HG02885 (cell line): Measurements from ENCODE around the gene MB21D2.
"Not testable (repeated sequence)": the region's sequence is repeated elsewhere in the genome, so short reads cannot be mapped to it uniquely, and the experiment has no call there.

ENCODE experiments used
- ATAC-seq: cut with Tn5 transposase; IDR thresholded peaks from one replicate; pipeline ENCODE4 v1.9.1; 2021; ENCODE audit warnings: mild to moderate bottlenecking; ENCODE audit not compliant: unreplicated experiment, poor library complexity

The MB21D2 gene

DNA sequence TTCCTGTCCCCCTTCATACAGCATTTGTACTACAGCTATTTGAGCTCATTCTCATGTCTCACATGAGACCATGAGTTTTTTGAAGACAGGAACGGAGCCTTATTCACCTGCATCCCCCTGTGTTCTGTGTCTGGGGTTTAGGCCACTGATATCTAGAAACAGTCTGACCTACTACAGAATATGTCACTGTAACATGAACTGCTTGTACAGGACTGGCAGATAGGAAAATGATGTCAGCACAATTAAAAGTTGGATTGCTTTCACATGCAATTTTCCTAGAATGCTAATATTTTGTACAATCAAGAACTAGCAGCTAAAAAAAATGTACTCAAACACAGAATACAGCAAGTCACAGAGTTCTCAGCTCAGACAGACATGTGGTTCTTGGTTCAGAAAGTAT is 99.5 kb downstream of the MB21D2 start:
- ATAC-seq = no peak

GRCh38 chr3:192817506-192817905 is 100.2 kb downstream of the MB21D2 start:
- ATAC-seq = peak; percentile 16

DNA sequence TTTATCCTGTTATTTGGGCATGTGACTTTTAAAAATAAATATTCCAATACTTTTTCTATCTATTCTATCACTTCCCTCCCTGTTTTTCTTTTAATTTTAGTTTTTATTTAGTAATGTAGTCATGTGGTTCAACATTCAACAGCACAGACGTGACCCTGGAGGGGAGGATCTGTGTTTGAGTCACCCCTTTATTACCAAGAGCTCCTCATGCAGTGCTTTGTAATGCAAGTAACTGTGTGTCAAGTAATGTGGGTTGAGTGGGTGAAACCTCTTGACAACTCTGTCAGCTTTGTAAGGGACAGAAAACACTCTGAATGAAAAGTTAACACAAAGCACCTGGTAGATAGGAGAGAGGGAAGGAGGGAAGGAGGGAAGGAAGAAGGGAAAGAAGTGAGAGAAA is 100.6 kb downstream of the MB21D2 start:
- ATAC-seq = peak; percentile 76

DNA sequence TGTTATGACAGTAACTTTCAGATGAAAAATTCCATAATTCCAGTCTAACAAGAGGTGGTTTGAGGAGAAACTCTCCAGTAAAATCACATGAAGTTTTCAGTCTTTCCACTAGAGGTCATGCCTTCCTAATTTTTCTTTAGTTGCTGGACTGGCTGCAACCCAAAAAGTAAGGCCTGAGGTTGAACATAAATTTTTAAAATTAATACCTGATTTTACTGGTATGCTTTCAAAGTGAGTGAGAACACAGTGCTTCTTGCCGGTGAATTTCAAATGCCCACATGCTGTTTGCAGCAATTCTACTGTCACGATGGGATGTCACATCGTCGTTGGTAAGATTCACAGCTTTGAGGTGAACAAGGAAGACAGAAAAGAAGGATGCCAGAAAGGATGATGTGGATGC is 101.3 kb downstream of the MB21D2 start:
- no peak for ATAC-seq

- ATAC-seq = no peak
Measured at GRCh38 chr3:192812743-192813383, 104.8 kb downstream of the MB21D2 start.

DNA sequence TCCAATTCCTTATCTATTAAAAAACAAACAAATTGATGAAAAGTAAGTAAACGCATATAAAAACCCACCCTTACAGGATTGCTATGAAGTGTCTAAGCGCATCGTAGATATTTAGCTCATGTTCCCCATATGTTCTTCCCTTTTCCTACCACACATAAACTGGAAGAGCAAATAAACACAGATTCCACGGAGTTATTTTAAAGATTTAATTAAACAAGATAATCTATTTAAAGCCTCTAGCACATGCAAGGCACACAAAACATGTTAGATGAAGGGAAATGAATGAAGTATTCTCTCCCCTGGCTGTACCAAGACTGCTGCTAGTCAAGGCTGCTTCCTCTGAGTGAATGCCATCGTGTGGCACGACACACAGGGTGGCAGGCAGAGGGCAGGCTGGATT is 111.9 kb downstream of the MB21D2 start:
- no peak for ATAC-seq

GRCh38 chr3:192804502-192804901 is 113.2 kb downstream of the MB21D2 start:
- no peak for ATAC-seq

DNA sequence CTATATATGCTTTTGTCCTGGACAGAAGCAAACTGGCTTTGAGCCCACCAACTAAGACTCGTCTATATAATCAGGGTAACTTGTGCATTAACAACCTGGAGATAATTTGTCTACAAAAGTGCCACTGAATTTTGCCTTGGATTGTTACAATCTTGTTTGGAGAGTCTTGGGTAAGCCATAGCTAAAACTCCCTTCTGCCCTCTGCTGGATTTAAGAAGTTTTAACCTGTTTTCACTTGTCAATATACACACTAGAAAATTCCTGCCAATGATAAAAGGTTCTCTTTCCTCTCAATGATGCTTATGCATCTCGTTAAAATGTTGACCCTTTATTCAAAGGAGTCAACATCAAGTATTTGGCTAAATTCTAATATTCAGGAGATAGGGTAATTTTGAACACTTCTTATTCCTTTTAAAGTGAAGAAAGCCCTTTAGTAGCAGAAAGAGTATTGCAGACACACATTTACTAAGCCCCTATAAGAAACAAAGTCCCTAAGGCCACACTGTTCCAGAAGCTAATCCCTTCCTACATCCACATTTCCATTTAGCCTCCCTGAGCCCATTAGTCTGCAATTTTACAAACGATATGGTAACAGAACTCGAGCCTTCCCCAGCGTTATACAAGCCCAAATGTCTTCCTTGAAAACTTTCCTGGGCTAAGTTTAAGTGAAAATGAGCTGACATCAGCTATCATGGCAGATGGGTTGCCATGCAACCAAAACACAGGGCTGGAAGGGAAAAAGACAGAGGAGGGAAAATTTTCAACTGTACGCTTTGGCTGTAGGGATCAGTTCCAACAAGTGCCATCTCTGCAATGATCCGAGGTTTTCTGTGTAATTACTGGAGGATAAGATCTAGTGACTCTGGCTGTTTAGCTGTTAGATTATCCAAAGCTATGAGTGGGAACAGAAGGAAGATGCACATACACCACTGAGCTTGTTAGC is 114.4 kb downstream of the MB21D2 start:
- peak; percentile 71 for ATAC-seq

DNA sequence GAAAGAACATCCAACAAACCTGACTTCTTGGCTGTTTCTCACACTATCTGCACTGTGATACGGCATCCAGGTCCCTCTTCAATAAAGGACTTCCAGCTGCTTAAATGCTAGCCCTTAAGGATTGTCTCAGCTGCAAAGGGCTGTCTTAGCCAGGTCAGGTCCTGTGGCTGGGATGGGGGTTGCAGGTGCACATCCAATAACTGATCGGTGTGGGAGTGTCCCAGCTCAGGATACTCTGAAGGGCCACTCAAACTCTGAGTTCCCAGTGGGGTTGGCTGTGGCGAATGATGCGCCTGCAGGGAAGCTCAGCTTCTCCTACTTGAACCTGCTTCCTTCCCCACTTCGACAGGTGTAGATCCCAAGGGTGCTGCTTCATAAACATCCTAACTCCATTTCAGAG is 115.7 kb downstream of the MB21D2 start:
- no peak for ATAC-seq

- ATAC-seq = no peak
Measured at GRCh38 chr3:192799721-192800120, 117.9 kb downstream of the MB21D2 start.

DNA sequence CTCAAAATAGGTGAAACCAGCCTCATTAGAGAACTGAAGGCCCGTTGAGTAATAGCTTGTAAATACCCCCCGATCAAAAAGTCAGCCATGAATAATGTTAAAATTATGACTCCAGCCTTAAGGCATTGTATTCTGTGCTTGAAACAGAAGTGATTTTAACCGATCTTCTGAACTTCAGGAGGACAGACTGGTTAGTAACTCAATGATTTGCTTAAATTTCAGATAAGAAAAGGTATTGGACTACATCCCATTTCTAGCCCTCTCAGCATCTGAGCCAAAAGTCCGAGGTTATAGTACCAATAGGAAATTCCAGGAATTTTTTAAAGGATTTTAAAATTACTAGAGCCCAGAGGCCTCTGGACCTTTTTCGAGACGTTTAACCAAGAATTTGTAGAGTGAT is 122.6 kb downstream of the MB21D2 start:
- no peak for ATAC-seq

DNA sequence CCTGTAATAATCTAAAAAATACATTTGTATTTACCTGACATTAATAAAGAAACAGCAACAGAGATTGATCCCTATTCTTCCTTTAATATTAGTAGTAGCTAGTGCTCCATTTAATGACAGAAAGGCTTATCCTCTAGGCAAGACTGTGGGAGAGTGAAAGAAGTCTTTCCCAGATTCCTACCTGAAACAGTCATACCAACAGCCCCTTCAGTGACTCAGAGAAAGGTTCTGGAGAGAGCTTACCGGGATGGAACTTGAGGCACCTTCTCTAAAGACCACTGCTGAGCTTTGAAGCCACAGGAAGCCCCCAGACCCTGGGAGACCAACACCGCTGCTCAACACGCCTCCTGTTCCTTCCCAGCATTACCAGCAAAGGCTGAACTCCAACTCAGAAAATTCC is 123.4 kb downstream of the MB21D2 start:
- ATAC-seq = no peak

DNA sequence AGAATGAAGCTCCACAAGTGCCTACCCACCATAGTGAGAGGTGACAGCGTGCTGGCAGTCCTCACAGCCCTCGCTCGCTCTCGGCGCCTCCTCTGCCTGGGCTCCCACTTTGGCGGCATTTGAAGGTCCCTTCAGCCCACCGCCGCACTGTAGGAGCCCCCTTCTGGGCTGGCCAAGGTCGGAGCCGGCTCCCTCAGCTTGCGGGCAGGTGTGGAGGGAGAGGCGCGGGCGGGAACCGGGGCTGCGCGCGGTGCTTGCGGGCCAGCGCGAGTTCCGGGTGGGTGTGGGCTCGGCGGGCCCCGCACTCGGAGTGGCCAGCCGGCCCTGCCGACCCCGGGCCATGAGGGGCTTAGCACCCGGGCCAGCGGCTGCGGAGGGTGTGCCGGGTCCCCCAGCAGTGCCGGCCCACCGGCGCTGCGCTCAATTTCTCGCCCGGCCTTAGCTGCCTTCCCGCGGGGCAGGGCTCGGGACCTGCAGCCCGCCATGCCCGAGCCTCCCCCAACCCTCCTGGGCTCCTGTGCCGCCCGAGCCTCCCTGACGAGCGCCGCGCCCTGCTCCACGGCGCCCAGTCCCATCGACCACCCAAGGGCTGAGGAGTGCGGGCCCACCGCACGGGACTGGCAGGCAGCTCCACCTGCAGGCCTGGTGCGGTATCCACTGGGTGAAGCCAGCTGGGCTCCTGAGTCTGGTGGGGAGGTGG is 128.7 kb downstream of the MB21D2 start:
- ATAC-seq = not testable (repeated sequence)

DNA sequence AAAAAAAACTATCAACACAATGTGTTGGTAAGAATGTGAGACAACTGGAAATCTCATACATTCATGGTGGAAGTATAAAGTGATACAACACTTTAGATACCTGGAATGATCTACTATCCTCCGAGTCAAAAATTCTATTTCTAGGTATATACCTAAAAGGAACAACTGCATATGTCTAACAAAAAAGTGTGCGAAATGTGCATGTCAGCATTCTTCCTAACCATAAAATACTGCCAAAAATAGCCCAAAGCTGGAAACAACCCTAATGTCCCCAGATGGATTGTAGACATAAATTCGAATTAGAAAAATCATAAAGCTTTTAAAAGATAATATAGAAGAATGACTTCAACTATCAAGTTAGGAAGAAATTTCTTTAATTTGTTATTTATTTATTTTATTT is 139.1 kb downstream of the MB21D2 start:
- no peak for ATAC-seq

GRCh38 chr3:192774341-192774740 is 143.3 kb downstream of the MB21D2 start:
- not testable (repeated sequence) for ATAC-seq

- peak; percentile 61 for ATAC-seq
Measured at GRCh38 chr3:192772240-192772894, 145.3 kb downstream of the MB21D2 start.

GRCh38 chr3:192758654-192759053 is 159.0 kb downstream of the MB21D2 start:
- no peak for ATAC-seq

DNA sequence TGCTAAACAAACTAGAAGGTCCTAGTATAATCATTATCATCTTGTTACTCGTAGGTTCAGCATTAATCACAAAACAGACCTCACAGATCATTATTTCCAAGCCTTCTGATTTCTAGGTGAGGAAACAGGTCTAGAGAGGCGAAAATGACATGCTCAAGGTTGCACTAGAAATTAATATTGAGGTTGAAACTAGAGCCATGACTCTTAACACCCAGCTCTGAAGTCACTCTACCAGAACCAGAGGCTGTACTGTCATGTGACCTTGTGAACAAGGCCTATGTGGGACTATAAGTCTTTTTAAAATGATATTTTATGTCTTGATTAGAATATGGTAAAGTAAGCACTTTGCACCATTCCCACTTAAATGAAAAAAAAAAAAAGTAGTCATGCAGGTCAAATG is 166.5 kb downstream of the MB21D2 start:
- no peak for ATAC-seq

GRCh38 chr3:192750201-192750600 is 167.5 kb downstream of the MB21D2 start:
- no peak for ATAC-seq

GRCh38 chr3:192747746-192748145 is 169.9 kb downstream of the MB21D2 start:
- ATAC-seq = no peak

GRCh38 chr3:192747145-192747544 is 170.5 kb downstream of the MB21D2 start:
- ATAC-seq = no peak
